PC-3 (cell line): ENCODE results near the gene CDC16. TPM values are rescaled to one million over a fixed set of nuclear protein-coding genes. Genes with fewer than 3 reads are reported as not detected.

Source experiments
- ATAC-seq: fragments of 200-7000 bp; cut with Tn5 transposase; 2 replicates; pipeline ENCODE4 v1.9.1; 2020; ENCODE audit warnings: mild to moderate bottlenecking, moderate library complexity
- BruUV-seq: library from RNA; stranded (reverse); fragments of 400-500 nt; replicated peaks from 2 replicates; lab custom pipeline; 2021; lab: Mats Ljungman, UMichigan
- CTCF ChIA-PET: fragments of 300-600 bp; sonication (Branson Sonifier 250); formaldehyde crosslinking; loops from one replicate; lab custom pipeline; 2022; ENCODE audit warnings: antibody characterized with exemption; lab: Charles Lee
- POLR2A ChIA-PET: fragments of 300-600 bp; sonication (Branson Sonifier 250); formaldehyde crosslinking; loops from one replicate; lab custom pipeline; 2022; ENCODE audit warnings: antibody characterized with exemption; ENCODE audit not compliant: unreplicated experiment; lab: Charles Lee
- DNase-seq: peaks from one replicate; pipeline ENCODE4 v3.0.0-alpha.2; 2015
- H2AFZ ChIP-seq: fragments of 300-600 bp; sonication (generic); 2 replicates; pipeline ENCODE4 v1.6.0; 2016; ENCODE audit warnings: antibody characterized with exemption, low read length
- H3F3A ChIP-seq: fragments of 300-600 bp; sonication (generic); one replicate; pipeline ENCODE4 v1.6.0; 2017; ENCODE audit warnings: antibody characterized with exemption, low read length, control low read depth, mild to moderate bottlenecking; ENCODE audit not compliant: unreplicated experiment
- H3K27ac ChIP-seq: fragments of 300-600 bp; sonication (generic); 2 replicates; pipeline ENCODE4 v1.5.1; 2016; ENCODE audit warnings: mild to moderate bottlenecking, low read length
- H3K27me3 ChIP-seq: fragments of 300-600 bp; sonication (generic); 2 replicates; pipeline ENCODE4 v1.6.1; 2016; ENCODE audit warnings: low read length, mixed read lengths
- H3K36me3 ChIP-seq: fragments of 300-600 bp; sonication (generic); 2 replicates; pipeline ENCODE4 v1.6.1; 2016; ENCODE audit warnings: low read depth, mixed run types, low read length, mixed read lengths
- H3K4me1 ChIP-seq: fragments of 300-600 bp; sonication (generic); 2 replicates; pipeline ENCODE4 v1.5.1; 2016; ENCODE audit warnings: low read length; ENCODE audit not compliant: insufficient read depth
- H3K4me2 ChIP-seq: fragments of 300-600 bp; sonication (generic); 2 replicates; pipeline ENCODE4 v1.6.0; 2016; ENCODE audit warnings: low read length
- H3K4me3 ChIP-seq: fragments of 300-600 bp; sonication (generic); 2 replicates; pipeline ENCODE4 v1.5.1; 2016; ENCODE audit warnings: mild to moderate bottlenecking, low read length, mixed read lengths
- H3K79me2 ChIP-seq: fragments of 300-600 bp; sonication (generic); 2 replicates; pipeline ENCODE4 v1.6.1; 2017; ENCODE audit warnings: low read length, mixed read lengths
- H3K9ac ChIP-seq: fragments of 300-600 bp; sonication (generic); 2 replicates; pipeline ENCODE4 v1.6.0; 2016; ENCODE audit warnings: mild to moderate bottlenecking, low read length
- H3K9me2 ChIP-seq: fragments of 300-600 bp; sonication (generic); replicated peaks from 2 replicates; pipeline ENCODE4 v1.6.1; 2016; ENCODE audit warnings: mixed run types, low read length, mixed read lengths
- H3K9me3 ChIP-seq: fragments of 300-600 bp; sonication (generic); 2 replicates; pipeline ENCODE4 v1.6.1; 2016; ENCODE audit warnings: low read length, mixed read lengths
- H4K20me1 ChIP-seq: fragments of 300-600 bp; sonication (generic); 2 replicates; pipeline ENCODE4 v1.6.1; 2016; ENCODE audit warnings: low read length, mixed read lengths
- CTCF ChIP-seq: fragments of 300-600 bp; sonication (generic); conservative IDR thresholded peaks from 2 replicates; pipeline ENCODE4 v1.5.1; 2017; ENCODE audit warnings: antibody characterized with exemption, low read depth, mild to moderate bottlenecking, low read length
- EZH2 ChIP-seq: fragments of 300-600 bp; sonication (generic); IDR thresholded peaks from one replicate; pipeline ENCODE4 v1.6.1; 2017; ENCODE audit warnings: antibody characterized with exemption, mild to moderate bottlenecking, low read length; ENCODE audit not compliant: unreplicated experiment
- EZH2phosphoT487 ChIP-seq: fragments of 300-600 bp; sonication (generic); IDR thresholded peaks from 2 replicates; pipeline ENCODE4 v1.6.1; 2018; ENCODE audit warnings: mild to moderate bottlenecking, antibody characterized with exemption, low read length, borderline replicate concordance
- intact Hi-C: fragments of 100-400 bp; cut with micrococcal nuclease; formaldehyde crosslinking; loops from 2 replicates; pipeline ENCODE4 v1.9.0; 2023
- total RNA-seq: library from RNA; depleted of rRNA; stranded (reverse); fragments of >200 nt; gene quantifications from 2 replicates; pipeline ENCODE4 v1.2.3, GENCODE V29; 2014

The CDC16 gene
- total RNA-seq, 1 experiment from 2014 or later = 16.0 TPM

DNA sequence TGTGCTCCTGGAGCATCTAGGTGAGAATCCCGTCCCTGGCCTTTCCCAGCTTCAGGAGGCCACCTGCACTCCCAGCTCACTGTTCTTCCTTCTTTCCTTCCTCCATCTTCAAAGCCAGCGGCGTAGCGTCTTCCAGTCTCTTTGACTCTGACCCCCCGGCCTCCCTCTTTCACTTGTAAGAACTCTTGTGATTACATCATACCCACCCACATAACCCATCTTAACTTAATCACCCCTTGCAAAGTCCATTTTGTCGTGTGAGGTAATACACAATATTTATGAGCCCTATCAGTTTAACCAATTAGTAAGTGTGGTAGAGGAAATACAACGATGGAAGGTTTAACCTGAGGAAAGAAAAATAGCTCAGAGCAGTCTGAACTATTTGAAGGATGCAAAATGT, 4.6 kb upstream of the CDC16 start:
- ChIA-PET CTCF (no interaction called here), POLR2A (no interaction called here)
- Histone ChIP-seq H3K9ac (no peak overlapping the region), H3K9me2 (no peaks in the 10 kb centered on the region), H3K4me2 (no peak overlapping the region), H3K4me3 (no peak overlapping the region), H4K20me1 (no peaks in the 10 kb centered on the region), H3F3A (no peaks in the 10 kb centered on the region), H3K79me2 (peaks cover 3% of the 10 kb centered on the region), H3K27me3 (no peaks in the 10 kb centered on the region), H3K36me3 (no peaks in the 10 kb centered on the region; the same call in 1 of the 2 replicates), H3K9me3 (no peaks in the 10 kb centered on the region), H3K27ac (no peak overlapping the region), H2AFZ (no peak overlapping the region), H3K4me1 (no peaks in the 10 kb centered on the region)
- BruUV-seq = no TSS peak
- TF ChIP-seq CTCF = no peak
- no peak for TF ChIP-seq EZH2phosphoT487
- TF ChIP-seq EZH2 = no peak
- ATAC-seq = no peak
- intact Hi-C loops = no loop called here
- no peak for DNase-seq

- Histone ChIP-seq H4K20me1 (no peaks in the 10 kb centered on the region), H3K9ac (no peak overlapping the region), H3K27me3 (no peaks in the 10 kb centered on the region), H3F3A (no peaks in the 10 kb centered on the region), H3K36me3 (no peaks in the 10 kb centered on the region; the same call in 1 of the 2 replicates), H2AFZ (no peak overlapping the region), H3K4me1 (no peaks in the 10 kb centered on the region), H3K4me3 (no peak overlapping the region), H3K9me2 (no peaks in the 10 kb centered on the region), H3K9me3 (no peaks in the 10 kb centered on the region), H3K27ac (no peak overlapping the region), H3K79me2 (peaks cover 8% of the 10 kb centered on the region), H3K4me2 (no peak overlapping the region)
- POLR2A ChIA-PET = no interaction called here
- ATAC-seq (no peak), DNase-seq (no peak)
- CTCF ChIA-PET = no interaction called here
- TF ChIP-seq EZH2 (no peak), EZH2phosphoT487 (no peak), CTCF (no peak)
- intact Hi-C loops = no loop called here
- BruUV-seq = no TSS peak
These were observed 4.1 kb upstream of the CDC16 start for GRCh38 chr13:114230575-114230974.

DNA sequence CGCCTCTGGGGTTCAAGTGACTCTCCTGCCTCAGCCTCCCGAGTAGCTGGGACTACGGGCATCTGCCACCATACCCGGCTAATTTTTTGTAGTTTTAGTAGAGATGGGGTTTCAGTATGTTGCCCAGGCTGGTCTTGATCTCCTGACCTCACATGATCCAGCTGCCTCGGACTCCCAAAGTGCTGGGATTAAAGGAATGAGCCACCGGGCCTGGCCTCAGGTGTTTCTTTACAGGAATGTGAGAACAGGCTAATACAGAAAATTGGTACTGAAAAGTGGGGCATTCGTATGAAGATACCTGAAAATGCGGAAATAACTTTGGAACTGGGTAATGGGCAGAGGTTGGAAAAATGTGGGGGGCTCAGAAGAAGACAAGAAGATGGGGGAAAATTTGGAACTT, 2.8 kb upstream of the CDC16 start:
- H3K9ac ChIP-seq = no peak overlapping the region
- no peaks in the 10 kb centered on the region for H3K9me3 ChIP-seq
- no peak for DNase-seq
- H3F3A ChIP-seq = no peaks in the 10 kb centered on the region
- no peak overlapping the region for H3K4me2 ChIP-seq
- H2AFZ ChIP-seq = no peak overlapping the region
- no peak for ATAC-seq
- ChIA-PET CTCF (no interaction called here), POLR2A (no interaction called here)
- no TSS peak for BruUV-seq
- no peak overlapping the region for H3K4me3 ChIP-seq
- H3K9me2 ChIP-seq = no peaks in the 10 kb centered on the region
- intact Hi-C loops = no loop called here
- TF ChIP-seq EZH2 (no peak), EZH2phosphoT487 (no peak), CTCF (no peak)
- no peaks in the 10 kb centered on the region for H3K36me3 ChIP-seq
- H3K79me2 ChIP-seq = peaks cover 21% of the 10 kb centered on the region
- no peak overlapping the region for H3K27ac ChIP-seq
- H3K27me3 ChIP-seq = no peaks in the 10 kb centered on the region
- peaks cover 5% of the 10 kb centered on the region; the same call in 1 of the 2 replicates for H4K20me1 ChIP-seq
- H3K4me1 ChIP-seq = peaks cover 3% of the 10 kb centered on the region; the same call in 1 of the 2 replicates
